ENCODE measurements around the gene FLNB. TPM values are rescaled to one million over a fixed set of nuclear protein-coding genes. Genes with fewer than 3 reads are reported as not detected.

The FLNB gene
- total RNA-seq, 1 donor: 274 TPM

GRCh38 chr3:58197588-58197987 is 189.4 kb downstream of the FLNB start:
- DNase-seq (ENCODE audit: insufficient read length, low spot score, missing footprints): peak; percentile 1

DNA sequence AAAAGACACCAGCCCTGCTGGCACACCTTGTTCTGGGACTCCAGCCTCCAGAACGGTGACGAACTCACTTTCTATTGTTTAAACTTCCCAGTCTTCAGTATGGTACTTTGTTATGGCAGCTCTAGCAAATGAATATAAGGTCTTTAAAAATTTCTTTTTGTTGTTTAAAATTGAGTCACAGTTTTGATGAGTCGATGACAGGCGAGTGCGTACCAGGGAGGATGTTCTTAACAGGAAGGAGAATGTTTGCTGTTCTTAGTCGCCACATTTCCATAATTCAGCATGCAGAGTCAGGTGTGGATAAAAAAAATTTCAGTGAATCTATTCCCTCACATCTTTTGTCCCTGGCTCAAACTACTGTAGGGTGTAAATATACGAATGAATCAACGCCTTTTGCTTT is 190.1 kb downstream of the FLNB start:
- Histone ChIP-seq H3K4me1 (ENCODE audit: insufficient read depth, low read length) (no peaks in the 10 kb centered on the region), H3K9me3 (ENCODE audit: low read depth, low read length) (no peaks in the 10 kb centered on the region), H3K4me2 (ENCODE audit: insufficient read depth, low read length) (no peak overlapping the region), H2AFZ (ENCODE audit: low read length) (no peak overlapping the region), H3K36me3 (ENCODE audit: insufficient read depth, low read length) (no peaks in the 10 kb centered on the region), H3K4me3 (ENCODE audit: insufficient read depth, low read length) (no peak overlapping the region), H3K27ac (ENCODE audit: low read depth, low read length) (no peak overlapping the region), H3K79me2 (ENCODE audit: insufficient read depth, low read length) (no peaks in the 10 kb centered on the region), H3K27me3 (ENCODE audit: insufficient read depth, low read length) (no peaks in the 10 kb centered on the region), H4K20me1 (ENCODE audit: insufficient read depth, low read length) (no peaks in the 10 kb centered on the region)
- DNase-seq (ENCODE audit: insufficient read length, low spot score, missing footprints): no peak
- TF ChIP-seq, protein P1, sequence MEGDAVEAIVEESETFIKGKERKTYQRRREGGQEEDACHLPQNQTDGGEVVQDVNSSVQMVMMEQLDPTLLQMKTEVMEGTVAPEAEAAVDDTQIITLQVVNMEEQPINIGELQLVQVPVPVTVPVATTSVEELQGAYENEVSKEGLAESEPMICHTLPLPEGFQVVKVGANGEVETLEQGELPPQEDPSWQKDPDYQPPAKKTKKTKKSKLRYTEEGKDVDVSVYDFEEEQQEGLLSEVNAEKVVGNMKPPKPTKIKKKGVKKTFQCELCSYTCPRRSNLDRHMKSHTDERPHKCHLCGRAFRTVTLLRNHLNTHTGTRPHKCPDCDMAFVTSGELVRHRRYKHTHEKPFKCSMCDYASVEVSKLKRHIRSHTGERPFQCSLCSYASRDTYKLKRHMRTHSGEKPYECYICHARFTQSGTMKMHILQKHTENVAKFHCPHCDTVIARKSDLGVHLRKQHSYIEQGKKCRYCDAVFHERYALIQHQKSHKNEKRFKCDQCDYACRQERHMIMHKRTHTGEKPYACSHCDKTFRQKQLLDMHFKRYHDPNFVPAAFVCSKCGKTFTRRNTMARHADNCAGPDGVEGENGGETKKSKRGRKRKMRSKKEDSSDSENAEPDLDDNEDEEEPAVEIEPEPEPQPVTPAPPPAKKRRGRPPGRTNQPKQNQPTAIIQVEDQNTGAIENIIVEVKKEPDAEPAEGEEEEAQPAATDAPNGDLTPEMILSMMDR (IDR thresholded peaks at IDR 0.05; ENCODE audit: extremely low read depth, low read depth, low read length): no peak

More at GRCh38 chr3:58197588-58197987, 189.4 kb downstream of the FLNB start:
- Histone ChIP-seq H3K4me3 (ENCODE audit: insufficient read depth, low read length) (no peak overlapping the region), H3K27ac (ENCODE audit: low read depth, low read length) (no peak overlapping the region), H3K9me3 (ENCODE audit: low read depth, low read length) (no peaks in the 10 kb centered on the region), H3K36me3 (ENCODE audit: insufficient read depth, low read length) (no peaks in the 10 kb centered on the region), H3K4me2 (ENCODE audit: insufficient read depth, low read length) (no peak overlapping the region), H2AFZ (ENCODE audit: low read length) (no peak overlapping the region), H3K27me3 (ENCODE audit: insufficient read depth, low read length) (no peaks in the 10 kb centered on the region), H3K79me2 (ENCODE audit: insufficient read depth, low read length) (no peaks in the 10 kb centered on the region), H3K4me1 (ENCODE audit: insufficient read depth, low read length) (no peaks in the 10 kb centered on the region), H4K20me1 (ENCODE audit: insufficient read depth, low read length) (no peaks in the 10 kb centered on the region)
- TF ChIP-seq, protein P1 (IDR thresholded peaks at IDR 0.05; ENCODE audit: extremely low read depth, low read depth, low read length): no peak

DNA sequence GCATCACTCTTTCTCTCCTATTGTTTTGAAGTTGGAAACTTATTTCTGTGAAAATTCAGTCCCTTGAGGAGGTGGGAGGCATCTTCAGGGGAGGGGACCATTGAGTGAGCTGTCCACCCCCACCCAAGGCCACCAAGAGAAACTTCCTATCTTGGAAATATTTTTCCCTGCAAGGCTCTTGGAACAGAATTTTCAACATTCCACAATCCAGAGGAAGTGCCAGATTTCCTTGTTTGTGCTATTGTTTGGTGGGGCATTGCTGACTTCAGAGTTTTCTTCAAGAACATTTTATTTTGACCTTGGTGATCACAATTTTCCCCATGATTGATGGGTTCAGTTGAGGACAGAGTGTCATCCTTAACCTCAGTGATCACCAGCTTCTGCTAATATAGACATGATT is 190.6 kb downstream of the FLNB start:
- no peaks in the 10 kb centered on the region for H3K36me3 ChIP-seq (ENCODE audit: insufficient read depth, low read length)
- H3K4me2 ChIP-seq (ENCODE audit: insufficient read depth, low read length): no peak overlapping the region
- H3K27me3 ChIP-seq (ENCODE audit: insufficient read depth, low read length): no peaks in the 10 kb centered on the region
- H3K4me3 ChIP-seq (ENCODE audit: insufficient read depth, low read length): no peak overlapping the region
- TF ChIP-seq, protein P1 (IDR thresholded peaks at IDR 0.05; ENCODE audit: extremely low read depth, low read depth, low read length): no peak
- H4K20me1 ChIP-seq (ENCODE audit: insufficient read depth, low read length): no peaks in the 10 kb centered on the region
- H3K79me2 ChIP-seq (ENCODE audit: insufficient read depth, low read length): no peaks in the 10 kb centered on the region
- peak; percentile 11 for DNase-seq (ENCODE audit: insufficient read length, low spot score, missing footprints)
- no peaks in the 10 kb centered on the region for H3K9me3 ChIP-seq (ENCODE audit: low read depth, low read length)
- no peak overlapping the region for H3K27ac ChIP-seq (ENCODE audit: low read depth, low read length)
- no peak overlapping the region for H2AFZ ChIP-seq (ENCODE audit: low read length)
- H3K4me1 ChIP-seq (ENCODE audit: insufficient read depth, low read length): no peaks in the 10 kb centered on the region

DNA sequence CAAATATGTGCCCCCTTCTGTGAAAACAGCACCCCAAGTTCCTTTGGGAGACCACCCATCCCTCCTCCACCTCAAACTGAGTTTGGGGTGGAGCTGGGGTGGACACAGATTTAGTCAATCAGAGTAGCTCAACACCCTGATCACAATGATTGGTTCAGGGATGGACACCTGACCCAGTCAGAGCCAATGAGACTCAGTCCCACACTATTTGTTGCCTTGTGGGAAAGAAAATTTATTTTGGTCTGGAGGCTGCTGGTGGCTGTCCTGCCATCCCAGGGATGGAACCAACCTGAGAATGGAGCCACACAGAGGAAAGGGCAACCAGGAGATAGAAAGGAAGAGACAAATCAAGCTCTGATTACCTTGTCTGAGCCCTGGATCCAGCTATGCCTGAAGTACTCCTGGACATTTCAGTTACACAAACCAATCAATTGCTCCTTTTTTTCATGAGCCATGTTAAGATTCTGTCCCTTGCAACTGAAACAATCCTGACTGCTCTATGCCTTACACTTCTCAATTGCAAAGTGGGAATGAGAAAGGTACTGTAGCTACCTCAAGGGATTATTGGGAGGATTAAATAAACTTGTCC is 192.0 kb downstream of the FLNB start:
- DNase-seq (ENCODE audit: insufficient read length, low spot score, missing footprints): no peak
- H3K4me2 ChIP-seq (ENCODE audit: insufficient read depth, low read length): no peak overlapping the region
- no peak overlapping the region for H2AFZ ChIP-seq (ENCODE audit: low read length)
- H3K4me3 ChIP-seq (ENCODE audit: insufficient read depth, low read length): no peak overlapping the region
- no peaks in the 10 kb centered on the region for H3K79me2 ChIP-seq (ENCODE audit: insufficient read depth, low read length)
- no peak overlapping the region for H3K27ac ChIP-seq (ENCODE audit: low read depth, low read length)
- TF ChIP-seq, protein P1 (IDR thresholded peaks at IDR 0.05; ENCODE audit: extremely low read depth, low read depth, low read length): no peak
- no peaks in the 10 kb centered on the region for H3K4me1 ChIP-seq (ENCODE audit: insufficient read depth, low read length)
- no peaks in the 10 kb centered on the region for H3K9me3 ChIP-seq (ENCODE audit: low read depth, low read length)
- no peaks in the 10 kb centered on the region for H3K27me3 ChIP-seq (ENCODE audit: insufficient read depth, low read length)
- no peaks in the 10 kb centered on the region for H4K20me1 ChIP-seq (ENCODE audit: insufficient read depth, low read length)
- H3K36me3 ChIP-seq (ENCODE audit: insufficient read depth, low read length): no peaks in the 10 kb centered on the region
